Stomach (tissue), 4 donors: ENCODE data around the gene CAPN15.

ENCODE experiments used
- EP300 ChIP-seq: sonication (generic); formaldehyde crosslinking; IDR thresholded peaks from one replicate; pipeline ENCODE4 v1.6.1; 2017; ENCODE audit warnings: antibody characterized with exemption
- POLR2A ChIP-seq, 4 donors: fragments of 450-650 bp; IDR thresholded peaks; one replicate each; pipeline ENCODE4 v1.6.1; 2016; ENCODE audit warnings: antibody characterized with exemption in 4 of 4, control low read depth in 2 of 4, mild to moderate bottlenecking in 1 of 4, moderate library complexity in 1 of 4
- POLR2AphosphoS5 ChIP-seq, 3 donors: sonication (generic); formaldehyde crosslinking; IDR thresholded peaks; one replicate each; pipeline ENCODE4 v1.6.1; 2016; ENCODE audit warnings: antibody characterized with exemption in 3 of 3
- TF ChIP-seq, protein P1 (sequence below), 7 experiments: fragments of 450-650 bp in 4 of 7; fragments of 200-600 bp in 3 of 7; sonication (generic) in 3 of 7; IDR thresholded peaks; one replicate each; pipeline ENCODE4 v1.5.1; 2016 to 2019; ENCODE audit warnings: antibody characterized with exemption in 7 of 7, control low read depth in 2 of 7, mild to moderate bottlenecking in 1 of 7

- TF ChIP-seq, protein P1, sequence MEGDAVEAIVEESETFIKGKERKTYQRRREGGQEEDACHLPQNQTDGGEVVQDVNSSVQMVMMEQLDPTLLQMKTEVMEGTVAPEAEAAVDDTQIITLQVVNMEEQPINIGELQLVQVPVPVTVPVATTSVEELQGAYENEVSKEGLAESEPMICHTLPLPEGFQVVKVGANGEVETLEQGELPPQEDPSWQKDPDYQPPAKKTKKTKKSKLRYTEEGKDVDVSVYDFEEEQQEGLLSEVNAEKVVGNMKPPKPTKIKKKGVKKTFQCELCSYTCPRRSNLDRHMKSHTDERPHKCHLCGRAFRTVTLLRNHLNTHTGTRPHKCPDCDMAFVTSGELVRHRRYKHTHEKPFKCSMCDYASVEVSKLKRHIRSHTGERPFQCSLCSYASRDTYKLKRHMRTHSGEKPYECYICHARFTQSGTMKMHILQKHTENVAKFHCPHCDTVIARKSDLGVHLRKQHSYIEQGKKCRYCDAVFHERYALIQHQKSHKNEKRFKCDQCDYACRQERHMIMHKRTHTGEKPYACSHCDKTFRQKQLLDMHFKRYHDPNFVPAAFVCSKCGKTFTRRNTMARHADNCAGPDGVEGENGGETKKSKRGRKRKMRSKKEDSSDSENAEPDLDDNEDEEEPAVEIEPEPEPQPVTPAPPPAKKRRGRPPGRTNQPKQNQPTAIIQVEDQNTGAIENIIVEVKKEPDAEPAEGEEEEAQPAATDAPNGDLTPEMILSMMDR (IDR thresholded peaks at IDR 0.05) = peak in 5 of 7 experiments; percentile 25 to 62 (median 49)
- TF ChIP-seq POLR2A (IDR thresholded peaks at IDR 0.05) (no peak), POLR2AphosphoS5 (IDR thresholded peaks at IDR 0.05) (peak in 1 of 3 donors; percentile 8), EP300 (no peak)
Measured at GRCh38 chr16:546909-547770, 19.6 kb downstream of the CAPN15 start.
